A673 (cell line): ENCODE results near the gene FSTL1. TPM values are rescaled to one million over a fixed set of nuclear protein-coding genes. Genes with fewer than 3 reads are reported as not detected.

Source experiments
- BruUV-seq: library from RNA; stranded (reverse); fragments of 400-500 nt; replicated peaks from 2 replicates; lab custom pipeline; 2021; lab: Mats Ljungman, UMichigan
- CTCF ChIA-PET: fragments of 300-600 bp; sonication (Branson Sonifier 250); formaldehyde crosslinking; loops from one replicate; lab custom pipeline; 2022; ENCODE audit warnings: antibody characterized with exemption; lab: Charles Lee
- POLR2A ChIA-PET: fragments of 300-600 bp; sonication (Branson Sonifier 250); formaldehyde crosslinking; loops from one replicate; lab custom pipeline; 2022; ENCODE audit warnings: antibody characterized with exemption; ENCODE audit not compliant: low non-redundant PET; lab: Charles Lee
- DNase-seq: peaks from one replicate; pipeline ENCODE4 v3.0.0-alpha.2; 2015; ENCODE audit warnings: low spot score
- H3K27ac ChIP-seq: fragments of 200-600 bp; sonication (generic); 2 replicates; pipeline ENCODE4 v1.5.1; 2016; ENCODE audit warnings: mixed run types, low read depth, mild to moderate bottlenecking, mixed read lengths, antibody characterized with exemption, low read length; ENCODE audit not compliant: poor library complexity, severe bottlenecking
- H3K27me3 ChIP-seq: fragments of 200-600 bp; sonication (generic); replicated peaks from 2 replicates; pipeline ENCODE4 v1.6.1; 2017; ENCODE audit warnings: mixed run types, low read depth, mild to moderate bottlenecking, mixed read lengths, antibody characterized with exemption, low read length; ENCODE audit not compliant: insufficient read depth, poor library complexity
- H3K36me3 ChIP-seq: fragments of 200-600 bp; sonication (generic); 2 replicates; pipeline ENCODE4 v1.6.1; 2016; ENCODE audit warnings: mixed run types, mild to moderate bottlenecking, mixed read lengths, antibody characterized with exemption, low read length; ENCODE audit not compliant: insufficient read depth, poor library complexity, severe bottlenecking
- H3K4me1 ChIP-seq: fragments of 200-600 bp; sonication (generic); 2 replicates; pipeline ENCODE4 v1.6.1; 2017; ENCODE audit warnings: mixed run types, mild to moderate bottlenecking, mixed read lengths, antibody characterized with exemption, low read length; ENCODE audit not compliant: insufficient read depth, poor library complexity, severe bottlenecking
- H3K4me3 ChIP-seq: fragments of 200-600 bp; sonication (generic); 2 replicates; pipeline ENCODE4 v1.5.1; 2016; ENCODE audit warnings: low read depth, mixed run types, mild to moderate bottlenecking, mixed read lengths, low read length; ENCODE audit not compliant: poor library complexity, severe bottlenecking
- H3K9me3 ChIP-seq: fragments of 200-600 bp; sonication (generic); 2 replicates; pipeline ENCODE4 v1.6.1; 2016; ENCODE audit warnings: mixed run types, low read depth, mild to moderate bottlenecking, mixed read lengths, antibody characterized with exemption, low read length; ENCODE audit not compliant: poor library complexity, severe bottlenecking
- CTCF ChIP-seq: fragments of 300-800, 200-600 bp; sonication (generic); conservative IDR thresholded peaks from 2 replicates; pipeline ENCODE4 v1.5.1; 2017; ENCODE audit warnings: low read depth, mild to moderate bottlenecking, antibody characterized with exemption, low read length, moderate library complexity, mixed read lengths
- EZH2 ChIP-seq: fragments of 200-600 bp; sonication (generic); IDR thresholded peaks from 2 replicates; pipeline ENCODE4 v1.6.1; 2017; ENCODE audit warnings: borderline replicate concordance, low read depth, mild to moderate bottlenecking, mixed read lengths, antibody characterized with exemption, low read length; ENCODE audit not compliant: poor library complexity, severe bottlenecking
- intact Hi-C: fragments of 100-400 bp; cut with micrococcal nuclease; formaldehyde crosslinking; loops from one replicate; pipeline ENCODE4 v1.10.0; 2022; ENCODE audit not compliant: unreplicated experiment
- total RNA-seq: library from RNA; stranded (reverse); gene quantifications from 2 replicates; pipeline ENCODE4 v1.2.3, GENCODE V29; 2021

The FSTL1 gene
- total RNA-seq, 1 experiment from 2014 or later, result 122 TPM

- Histone ChIP-seq H3K4me3 (no peak overlapping the region), H3K27me3 (no peaks in the 10 kb centered on the region), H3K4me1 (peaks cover 38% of the 10 kb centered on the region), H3K27ac (no peak overlapping the region), H3K9me3 (no peaks in the 10 kb centered on the region), H3K36me3 (no peaks in the 10 kb centered on the region)
- ChIA-PET CTCF (no interaction called here), POLR2A (no interaction called here)
- no peak for DNase-seq
- TF ChIP-seq CTCF, result no peak
- BruUV-seq, result no TSS peak
- intact Hi-C loops, result no loop called here
These were observed 17.0 kb downstream of the FSTL1 start for GRCh38 chr3:120433662-120434331.

- Histone ChIP-seq H3K4me3 (no peak overlapping the region), H3K36me3 (no peaks in the 10 kb centered on the region), H3K27ac (no peak overlapping the region), H3K27me3 (no peaks in the 10 kb centered on the region), H3K9me3 (no peaks in the 10 kb centered on the region), H3K4me1 (peaks cover 41% of the 10 kb centered on the region)
- TF ChIP-seq CTCF (no peak), EZH2 (no peak)
- POLR2A ChIA-PET, result no interaction called here
- CTCF ChIA-PET, result no interaction called here
- intact Hi-C loops, result no loop called here
- peak; percentile 70 for DNase-seq
- no TSS peak for BruUV-seq
These were observed 18.5 kb downstream of the FSTL1 start for GRCh38 chr3:120432150-120432860.

GRCh38 chr3:120429921-120430361 is 20.9 kb downstream of the FSTL1 start:
- DNase-seq, result no peak
- Histone ChIP-seq H3K4me3 (no peak overlapping the region), H3K36me3 (no peaks in the 10 kb centered on the region), H3K9me3 (no peaks in the 10 kb centered on the region), H3K4me1 (peaks cover 38% of the 10 kb centered on the region), H3K27ac (no peak overlapping the region), H3K27me3 (no peaks in the 10 kb centered on the region)
- TF ChIP-seq EZH2 (no peak), CTCF (no peak)
- CTCF ChIA-PET, result no interaction called here
- POLR2A ChIA-PET, result interaction anchor here (0.6 kb wide), 1 partner anchor 12 kb away, joined by 8 read pairs; no protein-coding TSS in a partner anchor
- BruUV-seq, result no TSS peak
- intact Hi-C loops, result no loop called here
